Measurements from ENCODE around the gene DKK3.

The DKK3 gene

DNA sequence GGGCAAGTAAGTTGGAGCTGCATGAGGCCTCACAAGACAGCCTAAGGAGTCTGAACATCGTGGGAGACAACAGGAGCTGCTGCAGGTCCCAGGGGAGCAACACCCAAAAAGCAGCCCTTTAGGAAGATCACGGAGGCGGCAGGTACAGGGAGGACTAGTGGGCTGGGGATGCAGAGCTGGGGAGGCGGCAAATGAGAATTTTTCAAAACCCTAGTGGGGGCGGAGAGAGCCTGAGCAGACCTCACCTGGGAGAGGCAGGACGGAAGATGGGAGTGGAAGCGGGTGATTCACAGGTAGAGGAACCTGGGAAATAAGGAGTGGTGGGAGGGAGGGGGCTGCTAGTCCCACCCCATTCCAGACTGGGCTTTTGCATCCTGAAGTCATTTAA, 42.1 kb downstream of the DKK3 start:
- no peak for DNase-seq

- no peak for DNase-seq
Measured at GRCh38 chr11:11965656-11966353, 42.6 kb downstream of the DKK3 start.

DNA sequence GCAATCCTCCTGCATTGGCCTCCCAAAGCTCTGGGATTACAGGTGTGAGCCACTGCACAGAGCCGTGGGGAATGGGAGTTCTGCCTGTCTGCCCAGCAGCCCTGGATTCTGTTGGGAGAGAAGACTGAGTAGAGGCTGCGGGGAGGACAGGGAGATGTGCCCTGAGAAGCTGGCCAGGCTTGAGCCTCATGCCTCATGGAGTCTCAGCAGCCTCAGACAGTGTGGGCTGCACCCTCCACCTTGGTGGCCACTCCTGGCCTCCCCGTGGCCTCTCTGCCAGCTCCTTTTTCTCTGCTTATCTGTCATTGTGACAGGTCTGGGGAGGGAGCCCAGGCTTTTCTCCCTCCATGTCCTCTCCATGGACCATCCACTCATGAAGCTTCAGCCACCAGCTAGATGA, 43.2 kb downstream of the DKK3 start:
- no peak for DNase-seq

- no peak for DNase-seq
Measured at GRCh38 chr11:11964774-11965150, 43.7 kb downstream of the DKK3 start.

GRCh38 chr11:11963842-11964773, 44.3 kb downstream of the DKK3 start:
- no peak for DNase-seq

- DNase-seq = no peak
Measured at GRCh38 chr11:11963067-11963466, 45.4 kb downstream of the DKK3 start.

- no peak for DNase-seq
Measured at GRCh38 chr11:11961399-11962028, 46.9 kb downstream of the DKK3 start.

DNA sequence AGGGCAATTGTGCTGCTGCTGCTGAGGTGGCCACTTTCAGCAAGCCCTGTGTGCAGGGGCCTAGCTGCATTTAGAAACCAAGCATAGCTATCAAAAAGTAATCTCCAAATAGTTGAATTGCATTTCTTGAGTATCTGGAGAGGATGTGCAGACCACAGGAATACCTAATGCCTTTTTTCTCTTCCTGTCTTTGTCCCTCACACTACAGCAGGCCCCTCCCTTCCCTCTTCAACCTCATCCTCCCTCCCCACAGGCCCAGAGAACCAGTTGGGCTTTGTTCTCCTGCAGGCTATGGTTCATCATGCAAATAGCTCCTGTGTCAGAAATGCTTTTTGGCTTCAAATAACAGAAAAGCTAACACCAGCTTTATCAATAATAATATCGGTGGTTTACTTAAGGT, 47.7 kb downstream of the DKK3 start:
- DNase-seq = no peak

DNA sequence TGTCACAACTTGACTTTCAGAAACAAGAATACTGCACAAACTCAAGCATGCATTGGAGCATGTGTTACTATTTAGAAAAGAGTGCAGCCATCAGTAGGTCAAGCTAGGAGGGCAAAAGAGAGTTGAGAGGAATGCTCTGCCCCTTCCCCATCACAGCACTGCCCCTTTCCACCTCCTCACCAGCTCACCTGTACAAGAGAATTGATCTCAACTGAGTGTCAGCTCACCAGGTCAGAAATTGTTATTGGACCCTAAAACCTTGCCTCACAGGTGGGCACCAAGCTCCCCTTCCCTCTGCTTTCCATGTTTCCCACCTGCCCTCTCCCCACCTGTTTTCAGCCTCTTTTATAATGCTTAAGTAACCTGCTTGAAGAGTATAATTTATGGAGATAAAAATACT, 48.8 kb downstream of the DKK3 start:
- DNase-seq = no peak

GRCh38 chr11:11958403-11959231, 49.8 kb downstream of the DKK3 start:
- DNase-seq = no peak

DNA sequence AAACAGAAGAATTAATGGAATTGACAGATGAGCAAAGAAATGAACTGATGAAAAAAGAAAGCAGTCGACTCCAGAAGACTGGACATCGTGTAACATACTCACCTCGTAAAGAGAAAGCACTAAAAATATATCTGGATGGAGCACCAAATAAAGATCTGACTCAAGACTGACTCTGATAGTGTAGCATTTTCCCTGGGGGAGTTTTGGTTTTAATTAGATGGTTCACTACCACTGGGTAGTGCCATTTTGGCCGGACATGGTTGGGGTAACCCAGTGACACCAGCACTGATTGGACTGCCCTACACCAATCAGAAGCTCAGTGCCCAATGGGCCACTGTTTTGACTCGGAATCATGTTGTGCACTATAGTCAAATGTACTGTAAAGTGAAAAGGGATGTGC, 52.4 kb downstream of the DKK3 start:
- no peak for DNase-seq

GRCh38 chr11:11952036-11952435, 56.4 kb downstream of the DKK3 start:
- DNase-seq = no peak

DNA sequence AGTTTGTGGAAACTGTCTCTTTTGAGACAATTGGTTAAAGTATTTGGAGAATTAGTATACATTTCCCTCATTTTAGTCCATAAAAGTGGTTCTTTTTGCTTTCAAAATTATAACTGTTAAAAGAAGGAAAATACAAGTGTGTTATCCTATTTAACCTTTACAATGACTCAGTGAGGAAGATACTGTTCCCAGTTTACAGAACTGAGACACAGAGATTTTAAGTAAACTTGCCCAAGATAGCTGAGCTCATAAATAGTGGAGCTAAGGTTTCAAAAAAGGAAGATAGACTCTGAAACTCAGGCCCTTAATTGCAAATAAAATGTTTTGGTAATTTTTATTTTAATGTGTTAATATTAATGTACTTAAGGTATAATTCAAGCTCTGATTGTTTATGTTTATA, 58.9 kb downstream of the DKK3 start:
- DNase-seq = no peak

DNA sequence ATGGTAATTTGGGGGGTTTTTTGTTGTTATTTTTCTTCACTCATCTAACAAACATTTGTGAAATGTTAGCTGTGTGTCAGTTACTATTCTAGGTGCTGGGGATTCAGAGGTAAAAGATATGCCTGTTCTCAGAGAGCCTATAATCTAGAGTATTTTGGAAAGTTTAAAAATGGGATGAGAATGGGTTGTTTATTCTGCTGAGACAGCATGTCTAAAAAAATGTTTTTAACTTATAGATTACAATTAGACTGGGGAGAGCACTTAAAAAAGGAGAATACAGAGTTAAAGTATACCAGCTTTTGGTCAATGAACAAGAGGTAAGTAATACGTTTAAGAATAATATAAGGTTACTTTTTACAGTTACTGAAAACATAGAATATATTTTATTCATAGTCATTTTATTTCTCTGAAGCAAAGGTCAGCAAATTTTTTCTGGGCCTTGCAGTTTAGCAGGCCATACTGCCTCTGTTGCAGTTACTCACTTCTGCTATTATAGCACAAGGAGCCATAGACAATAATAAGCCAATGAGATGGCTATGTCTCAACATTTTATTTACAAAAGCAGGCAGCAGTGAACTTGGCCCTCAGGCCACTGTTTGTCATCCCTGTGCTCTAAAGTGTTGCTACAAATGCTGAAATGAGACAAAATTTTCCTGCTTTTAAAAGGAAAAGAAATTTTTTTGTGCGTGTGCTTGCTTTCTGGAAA, 60.0 kb downstream of the DKK3 start:
- DNase-seq = no peak

- DNase-seq = no peak
Measured at GRCh38 chr11:11947825-11948224, 60.6 kb downstream of the DKK3 start.

DNA sequence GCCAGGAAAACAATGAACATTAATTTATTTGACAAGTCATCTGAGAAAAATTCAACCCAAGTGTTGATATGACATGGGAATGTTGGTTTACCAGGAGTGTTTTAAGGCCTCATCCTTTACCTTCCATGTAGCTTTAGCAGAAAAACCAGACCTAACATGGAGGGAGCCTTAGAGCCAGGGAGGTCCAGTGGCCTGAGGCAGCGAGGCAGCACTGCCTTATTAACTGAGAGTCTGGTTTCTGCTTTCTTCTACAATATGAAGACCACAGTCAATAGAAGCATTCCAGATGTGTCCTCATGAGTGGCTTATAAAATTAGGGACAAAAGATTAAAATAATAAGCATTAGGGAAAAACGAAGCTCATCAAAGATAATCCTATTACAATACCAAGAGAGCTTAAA, 61.5 kb downstream of the DKK3 start:
- no peak for DNase-seq

- DNase-seq = no peak
Measured at GRCh38 chr11:11946180-11946579, 62.2 kb downstream of the DKK3 start.

- DNase-seq = no peak
Measured at GRCh38 chr11:11944444-11944843, 64.0 kb downstream of the DKK3 start.

DNA sequence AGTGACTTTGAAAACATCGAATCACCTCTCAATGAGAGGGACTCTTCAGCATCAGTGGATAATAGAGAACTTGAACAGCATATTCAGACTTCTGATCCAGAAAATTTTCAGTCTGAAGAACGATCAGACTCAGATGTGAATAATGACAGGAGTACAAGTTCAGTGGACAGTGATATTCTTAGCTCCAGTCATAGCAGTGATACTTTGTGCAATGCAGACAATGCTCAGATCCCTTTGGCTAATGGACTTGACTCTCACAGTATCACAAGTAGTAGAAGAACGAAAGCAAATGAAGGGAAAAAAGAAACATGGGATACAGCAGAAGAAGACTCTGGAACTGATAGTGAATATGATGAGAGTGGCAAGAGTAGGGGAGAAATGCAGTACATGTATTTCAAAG, 65.8 kb downstream of the DKK3 start:
- DNase-seq = no peak

GRCh38 chr11:11940551-11940950, 67.9 kb downstream of the DKK3 start:
- DNase-seq = no peak

DNA sequence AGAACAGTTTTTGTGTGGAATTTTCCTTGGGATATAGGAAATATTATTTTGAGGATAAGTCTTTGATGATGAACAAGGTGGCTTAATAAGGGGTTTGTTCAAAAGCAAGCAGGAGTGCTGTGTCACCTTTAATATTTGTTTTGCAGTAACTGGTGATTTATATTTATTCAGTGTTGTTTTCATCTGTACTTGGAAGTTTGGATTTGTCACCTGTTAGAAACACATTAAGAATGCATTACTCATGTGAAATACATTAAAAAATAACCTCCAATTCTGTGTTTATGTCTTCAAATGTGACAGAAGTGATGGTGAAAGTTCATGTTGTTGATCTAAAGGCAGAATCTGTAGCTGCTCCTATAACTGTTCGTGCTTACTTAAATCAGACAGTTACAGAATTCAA, 70.5 kb downstream of the DKK3 start:
- DNase-seq = no peak

DNA sequence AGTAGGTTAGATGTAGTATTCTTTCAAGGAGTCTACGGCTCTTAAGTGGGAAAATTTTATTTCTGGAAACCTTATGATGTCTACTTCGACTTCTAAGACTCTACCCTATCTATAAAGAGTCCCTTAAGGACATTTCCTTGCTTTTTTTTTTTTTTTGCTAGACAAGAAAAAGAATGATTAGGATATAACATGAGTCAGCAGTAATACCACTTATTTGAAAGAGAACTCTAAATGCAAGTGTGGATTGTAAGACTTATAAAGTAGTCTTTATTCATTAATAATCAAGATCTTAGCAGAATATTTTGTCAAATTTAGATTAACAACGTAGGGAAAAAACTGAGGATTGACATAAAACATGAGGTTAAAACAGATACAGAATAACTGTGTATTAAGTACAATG, 71.0 kb downstream of the DKK3 start:
- DNase-seq = no peak
